ENCODE measurements around the gene AGAP5.
"Not testable (repeated sequence)": the region's sequence is repeated elsewhere in the genome, so short reads cannot be mapped to it uniquely, and the experiment has no call there.

DNA sequence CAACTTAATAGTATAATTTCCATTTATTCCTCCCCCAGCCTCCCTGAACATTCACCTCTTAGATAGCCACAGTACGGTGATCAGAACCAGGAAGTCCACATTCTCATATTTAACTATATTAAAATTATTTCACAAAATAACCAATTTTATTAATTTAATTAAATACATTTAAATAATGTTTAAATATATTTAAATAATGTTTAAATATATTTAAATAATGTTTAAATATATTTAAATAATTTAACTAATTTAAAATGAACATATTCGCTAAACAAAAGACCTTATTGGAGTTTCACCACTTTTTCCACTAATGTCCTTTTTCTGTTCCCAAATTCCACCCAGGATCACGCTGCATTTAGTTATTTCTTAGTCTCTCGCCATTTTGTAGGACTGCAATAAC, 29.5 kb downstream of the AGAP5 start:
- TF ChIP-seq, protein P1, sequence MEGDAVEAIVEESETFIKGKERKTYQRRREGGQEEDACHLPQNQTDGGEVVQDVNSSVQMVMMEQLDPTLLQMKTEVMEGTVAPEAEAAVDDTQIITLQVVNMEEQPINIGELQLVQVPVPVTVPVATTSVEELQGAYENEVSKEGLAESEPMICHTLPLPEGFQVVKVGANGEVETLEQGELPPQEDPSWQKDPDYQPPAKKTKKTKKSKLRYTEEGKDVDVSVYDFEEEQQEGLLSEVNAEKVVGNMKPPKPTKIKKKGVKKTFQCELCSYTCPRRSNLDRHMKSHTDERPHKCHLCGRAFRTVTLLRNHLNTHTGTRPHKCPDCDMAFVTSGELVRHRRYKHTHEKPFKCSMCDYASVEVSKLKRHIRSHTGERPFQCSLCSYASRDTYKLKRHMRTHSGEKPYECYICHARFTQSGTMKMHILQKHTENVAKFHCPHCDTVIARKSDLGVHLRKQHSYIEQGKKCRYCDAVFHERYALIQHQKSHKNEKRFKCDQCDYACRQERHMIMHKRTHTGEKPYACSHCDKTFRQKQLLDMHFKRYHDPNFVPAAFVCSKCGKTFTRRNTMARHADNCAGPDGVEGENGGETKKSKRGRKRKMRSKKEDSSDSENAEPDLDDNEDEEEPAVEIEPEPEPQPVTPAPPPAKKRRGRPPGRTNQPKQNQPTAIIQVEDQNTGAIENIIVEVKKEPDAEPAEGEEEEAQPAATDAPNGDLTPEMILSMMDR (IDR thresholded peaks at IDR 0.05; ENCODE audit: low read length) = not testable (repeated sequence)
- not testable (repeated sequence) for TF ChIP-seq EZH2phosphoT487 (IDR thresholded peaks at IDR 0.05; ENCODE audit: low read length); EZH2 (optimal IDR thresholded peaks at IDR 0.05; ENCODE audit: low read depth, low read length)

All from MM.1S (cell line).